Activated CD4-positive, alpha-beta T cell treated with anti-CD3 and anti-CD28 coated beads, Interleukin-2, amount 10 ng/mL, durations not matched to agents 7 days and 5 days (primary cell): Measurements from ENCODE around the gene BMPR1B. TPM values are rescaled to one million over a fixed set of nuclear protein-coding genes. Genes with fewer than 3 reads are reported as not detected.
"Not testable (repeated sequence)": the region's sequence is repeated elsewhere in the genome, so short reads cannot be mapped to it uniquely, and the experiment has no call there.

Experiments
- CTCF ChIA-PET: fragments of 350-600 bp; sonication (Branson Sonifier 250); formaldehyde crosslinking; loops from one replicate; lab custom pipeline; 2021; ENCODE audit warnings: antibody characterized with exemption; lab: Charles Lee
- POLR2A ChIA-PET: fragments of 350-600 bp; sonication (Branson Sonifier 250); formaldehyde crosslinking; loops from one replicate; lab custom pipeline; 2021; ENCODE audit warnings: antibody characterized with exemption; lab: Charles Lee
- DNase-seq: peaks from one replicate; pipeline ENCODE4 v3.0.0-alpha.2; 2020
- H3K27ac Mint-ChIP-seq: one replicate; pipeline ENCODE4 v1.8.0; 2021; ENCODE audit warnings: mild to moderate bottlenecking, moderate library complexity, mixed read lengths
- H3K27me3 Mint-ChIP-seq: one replicate; pipeline ENCODE4 v1.8.0; 2021; ENCODE audit warnings: mixed read lengths
- H3K36me3 Mint-ChIP-seq: one replicate; pipeline ENCODE4 v1.8.0; 2021; ENCODE audit warnings: low read depth, mixed read lengths
- H3K4me1 Mint-ChIP-seq: one replicate; pipeline ENCODE4 v1.8.0; 2021; ENCODE audit warnings: mixed read lengths
- H3K4me3 Mint-ChIP-seq: one replicate; pipeline ENCODE4 v1.8.0; 2021; ENCODE audit warnings: mild to moderate bottlenecking, moderate library complexity, mixed read lengths
- H3K9me3 Mint-ChIP-seq: one replicate; pipeline ENCODE4 v1.8.0; 2021; ENCODE audit warnings: mixed read lengths
- total RNA-seq, 2 experiments: library from RNA; stranded (reverse); gene quantifications; one replicate each; pipeline ENCODE4 v1.2.3, GENCODE V29; 2021

BMPR1B gene
- total RNA-seq, 2 experiments from 2014 or later = not detected

GRCh38 chr4:95155759-95156451, 398.1 kb downstream of the BMPR1B start:
- DNase-seq = peak; percentile 34
- Mint-ChIP-seq H3K9me3 (no peaks in the 10 kb centered on the region), H3K27ac (peak overlapping the region; percentile 84), H3K27me3 (no peaks in the 10 kb centered on the region), H3K4me3 (peak overlapping the region; percentile 9), H3K36me3 (peaks cover 3% of the 10 kb centered on the region), H3K4me1 (peaks cover 32% of the 10 kb centered on the region)
- ChIA-PET CTCF (interaction anchor here (0.7 to 1.0 kb wide), 3 partner anchors 11 to 454 kb away, joined by 3 to 4 read pairs (median 3); no protein-coding TSS in a partner anchor), POLR2A (no interaction called here)

- Mint-ChIP-seq H3K27me3 (no peaks in the 10 kb centered on the region), H3K9me3 (no peaks in the 10 kb centered on the region), H3K36me3 (peaks cover 3% of the 10 kb centered on the region), H3K4me1 (peaks cover 32% of the 10 kb centered on the region), H3K27ac (peak overlapping the region; percentile 84), H3K4me3 (no peak overlapping the region)
- CTCF ChIA-PET = interaction anchor here (0.7 to 1.0 kb wide), 3 partner anchors 10 to 454 kb away, joined by 3 to 4 read pairs (median 3); no protein-coding TSS in a partner anchor
- POLR2A ChIA-PET = no interaction called here
- DNase-seq = no peak
These were observed 398.7 kb downstream of the BMPR1B start for GRCh38 chr4:95156452-95156765.

DNA sequence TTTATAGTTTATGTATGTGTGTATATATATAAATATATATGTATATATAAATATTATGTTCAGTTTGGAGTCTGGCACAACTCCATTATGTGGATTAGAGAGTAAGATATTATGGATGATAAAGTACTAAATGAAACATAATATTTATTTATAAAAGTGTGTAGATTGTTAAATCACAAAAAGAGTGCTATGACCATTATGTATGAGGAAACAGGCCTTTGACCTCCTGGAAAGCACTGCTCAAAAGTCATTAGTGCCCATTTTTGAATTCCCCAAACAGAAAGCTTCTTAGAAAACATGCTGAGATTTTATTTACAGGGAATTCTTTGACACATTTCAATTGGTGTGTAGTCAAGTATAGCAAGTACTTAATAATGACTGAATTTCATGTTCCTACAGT, 399.8 kb downstream of the BMPR1B start:
- DNase-seq = no peak
- Mint-ChIP-seq H3K4me3 (no peak overlapping the region), H3K36me3 (peaks cover 3% of the 10 kb centered on the region), H3K27me3 (no peaks in the 10 kb centered on the region), H3K4me1 (peaks cover 32% of the 10 kb centered on the region), H3K27ac (no peak overlapping the region), H3K9me3 (no peaks in the 10 kb centered on the region)
- ChIA-PET POLR2A (no interaction called here), CTCF (no interaction called here)

GRCh38 chr4:95158045-95158444, 400.3 kb downstream of the BMPR1B start:
- peaks cover 32% of the 10 kb centered on the region for H3K4me1 Mint-ChIP-seq
- no peak overlapping the region for H3K4me3 Mint-ChIP-seq
- H3K27ac Mint-ChIP-seq = no peak overlapping the region
- H3K36me3 Mint-ChIP-seq = peaks cover 3% of the 10 kb centered on the region
- ChIA-PET CTCF (no interaction called here), POLR2A (no interaction called here)
- H3K27me3 Mint-ChIP-seq = peaks cover 3% of the 10 kb centered on the region
- no peak for DNase-seq
- no peaks in the 10 kb centered on the region for H3K9me3 Mint-ChIP-seq

GRCh38 chr4:95158626-95159025, 400.9 kb downstream of the BMPR1B start:
- CTCF ChIA-PET = no interaction called here
- no peak for DNase-seq
- Mint-ChIP-seq H3K4me3 (no peak overlapping the region), H3K9me3 (no peaks in the 10 kb centered on the region), H3K27ac (no peak overlapping the region), H3K36me3 (peaks cover 3% of the 10 kb centered on the region), H3K27me3 (peaks cover 3% of the 10 kb centered on the region), H3K4me1 (peaks cover 32% of the 10 kb centered on the region)
- POLR2A ChIA-PET = no interaction called here

GRCh38 chr4:95159384-95159783, 401.6 kb downstream of the BMPR1B start:
- CTCF ChIA-PET = no interaction called here
- Mint-ChIP-seq H3K27me3 (peaks cover 5% of the 10 kb centered on the region), H3K4me1 (peaks cover 32% of the 10 kb centered on the region), H3K27ac (peak overlapping the region; percentile 10), H3K36me3 (peaks cover 3% of the 10 kb centered on the region), H3K9me3 (no peaks in the 10 kb centered on the region), H3K4me3 (no peak overlapping the region)
- DNase-seq = no peak
- POLR2A ChIA-PET = no interaction called here

DNA sequence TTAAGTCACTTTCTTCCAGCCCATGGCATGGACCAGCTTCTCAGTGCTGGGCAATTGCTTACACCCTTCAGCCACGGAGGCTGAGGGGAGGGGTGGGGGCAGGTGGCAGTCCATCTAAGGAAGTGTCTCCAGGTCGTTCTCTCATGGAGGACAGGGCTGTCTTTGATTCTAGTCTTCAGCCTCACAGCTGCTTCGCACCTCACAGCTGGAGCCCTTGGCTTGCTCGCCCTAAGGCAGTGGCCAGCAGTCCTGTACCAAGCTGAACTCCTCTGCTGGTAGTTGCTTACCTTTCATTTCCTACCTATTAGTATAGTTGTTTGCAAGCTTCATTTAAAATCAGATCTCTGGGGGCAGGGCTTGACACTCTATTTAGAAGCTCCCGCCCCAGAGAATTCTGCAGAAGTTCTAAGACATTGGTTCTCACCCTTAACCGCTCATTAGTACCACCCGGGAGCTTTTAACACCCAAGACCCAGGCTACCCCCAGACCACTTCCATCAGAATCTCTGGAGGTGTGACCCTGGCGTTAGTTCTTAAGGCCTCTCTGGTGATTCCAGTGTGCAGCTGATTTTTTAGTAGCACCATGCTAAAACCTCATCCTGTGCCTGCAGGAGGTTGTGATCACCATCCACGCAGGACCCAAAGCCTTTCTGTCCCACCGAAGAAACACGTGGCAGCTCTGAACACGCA, 404.2 kb downstream of the BMPR1B start:
- no peak for DNase-seq
- Mint-ChIP-seq H3K4me3 (no peak overlapping the region), H3K27ac (no peak overlapping the region), H3K9me3 (no peaks in the 10 kb centered on the region), H3K27me3 (peaks cover 11% of the 10 kb centered on the region), H3K4me1 (peaks cover 19% of the 10 kb centered on the region), H3K36me3 (no peaks in the 10 kb centered on the region)
- CTCF ChIA-PET = no interaction called here
- POLR2A ChIA-PET = no interaction called here

DNA sequence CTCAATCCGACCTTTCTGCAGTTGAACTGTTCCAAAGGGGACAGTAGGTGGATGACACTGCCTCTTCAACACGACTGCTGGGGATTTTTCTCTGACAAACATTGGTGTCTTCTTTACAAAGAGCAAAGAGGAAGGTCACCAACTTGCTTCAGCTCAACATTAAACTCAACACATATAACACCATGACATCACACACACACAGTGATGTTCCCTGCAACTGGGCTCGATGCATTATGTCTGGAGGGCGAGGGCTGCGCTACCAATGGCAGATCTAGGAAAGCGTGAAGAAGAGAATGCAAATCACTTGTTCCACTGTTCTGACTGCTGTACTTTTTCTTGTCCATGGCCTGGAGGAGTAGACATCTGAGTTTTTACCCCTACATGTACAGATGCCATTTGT, 405.1 kb downstream of the BMPR1B start:
- ChIA-PET CTCF (no interaction called here), POLR2A (no interaction called here)
- Mint-ChIP-seq H3K4me3 (no peak overlapping the region), H3K36me3 (no peaks in the 10 kb centered on the region), H3K27ac (no peak overlapping the region), H3K9me3 (no peaks in the 10 kb centered on the region), H3K27me3 (peaks cover 15% of the 10 kb centered on the region), H3K4me1 (peaks cover 24% of the 10 kb centered on the region)
- no peak for DNase-seq

GRCh38 chr4:95165926-95166524, 408.3 kb downstream of the BMPR1B start:
- Mint-ChIP-seq H3K9me3 (no peaks in the 10 kb centered on the region), H3K4me1 (peaks cover 10% of the 10 kb centered on the region), H3K36me3 (no peaks in the 10 kb centered on the region), H3K4me3 (no peak overlapping the region), H3K27ac (no peak overlapping the region), H3K27me3 (peaks cover 16% of the 10 kb centered on the region)
- CTCF ChIA-PET = interaction anchor here (1.2 to 1.5 kb wide), 2 partner anchors 10 to 13 kb away, joined by 4 read pairs; no protein-coding TSS in a partner anchor
- POLR2A ChIA-PET = no interaction called here
- DNase-seq = peak; percentile 65

- H3K4me3 Mint-ChIP-seq = no peak overlapping the region
- H3K4me1 Mint-ChIP-seq = peaks cover 10% of the 10 kb centered on the region
- no peak overlapping the region for H3K27ac Mint-ChIP-seq
- DNase-seq = no peak
- ChIA-PET CTCF (no interaction called here), POLR2A (no interaction called here)
- no peaks in the 10 kb centered on the region for H3K9me3 Mint-ChIP-seq
- H3K36me3 Mint-ChIP-seq = no peaks in the 10 kb centered on the region
- H3K27me3 Mint-ChIP-seq = peaks cover 15% of the 10 kb centered on the region
These were observed 410.1 kb downstream of the BMPR1B start for GRCh38 chr4:95167805-95168204.

- Mint-ChIP-seq H3K4me3 (no peak overlapping the region), H3K4me1 (peaks cover 10% of the 10 kb centered on the region), H3K27ac (no peak overlapping the region), H3K27me3 (peaks cover 7% of the 10 kb centered on the region), H3K36me3 (no peaks in the 10 kb centered on the region), H3K9me3 (no peaks in the 10 kb centered on the region)
- POLR2A ChIA-PET = no interaction called here
- DNase-seq = no peak
- CTCF ChIA-PET = interaction anchor here (1.1 kb wide), 1 partner anchor 16 kb away, joined by 3 read pairs; no protein-coding TSS in a partner anchor
These were observed 412.4 kb downstream of the BMPR1B start for GRCh38 chr4:95170176-95170575.

DNA sequence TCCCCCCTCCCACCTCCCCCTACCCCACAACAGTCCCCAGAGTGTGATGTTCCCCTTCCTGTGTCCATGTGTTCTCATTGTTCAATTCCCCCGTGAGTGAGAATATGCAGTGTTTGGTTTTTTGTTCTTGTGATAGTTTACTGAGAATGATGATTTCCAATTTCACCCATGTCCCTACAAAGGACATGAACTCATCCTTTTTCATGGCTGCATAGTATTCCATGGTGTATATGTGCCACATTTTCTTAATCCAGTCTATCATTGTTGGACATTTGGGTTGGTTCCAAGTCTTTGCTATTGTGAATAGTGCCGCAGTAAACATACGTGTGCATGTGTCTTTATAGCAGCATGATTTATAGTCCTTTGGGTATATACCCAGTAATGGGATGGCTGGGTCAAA, 413.6 kb downstream of the BMPR1B start:
- H3K27ac Mint-ChIP-seq, POLR2A ChIA-PET, H3K4me1 Mint-ChIP-seq, H3K4me3 Mint-ChIP-seq, CTCF ChIA-PET, H3K9me3 Mint-ChIP-seq, DNase-seq, H3K27me3 Mint-ChIP-seq, H3K36me3 Mint-ChIP-seq: not testable (repeated sequence)

DNA sequence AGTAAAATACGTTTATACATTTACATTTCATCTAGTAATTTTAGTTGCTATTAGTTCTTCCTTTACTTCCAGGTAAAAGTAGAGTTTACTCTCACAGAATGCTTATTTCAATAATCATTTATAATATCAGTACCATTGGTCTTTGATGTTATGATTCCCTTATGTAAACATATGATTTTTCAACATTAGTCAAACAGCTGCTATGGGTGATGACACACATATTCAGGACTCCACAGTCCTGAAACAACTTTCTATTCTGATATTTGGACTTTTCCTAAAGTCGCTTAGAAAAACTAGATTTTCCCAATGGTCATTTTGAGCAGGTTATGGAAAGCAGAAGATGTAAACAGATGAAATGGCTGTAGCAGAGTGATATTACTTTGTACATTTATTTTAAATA, 421.2 kb downstream of the BMPR1B start:
- CTCF ChIA-PET = interaction anchor here (1.5 kb wide), 1 partner anchor 13 kb away, joined by 4 read pairs; no protein-coding TSS in a partner anchor
- Mint-ChIP-seq H3K36me3 (no peaks in the 10 kb centered on the region), H3K4me3 (no peak overlapping the region)

More for the DNA sequence above, 421.2 kb downstream of the BMPR1B start:
- Mint-ChIP-seq H3K27ac (no peak overlapping the region), H3K9me3 (peaks cover 12% of the 10 kb centered on the region), H3K4me1 (peaks cover 5% of the 10 kb centered on the region), H3K27me3 (no peaks in the 10 kb centered on the region)
- POLR2A ChIA-PET = no interaction called here
- no peak for DNase-seq
